Measurements from ENCODE around the gene INMT.
A peak's percentile ranks its signal among the peaks of the same experiment; 100 is the strongest.

INMT gene

DNA sequence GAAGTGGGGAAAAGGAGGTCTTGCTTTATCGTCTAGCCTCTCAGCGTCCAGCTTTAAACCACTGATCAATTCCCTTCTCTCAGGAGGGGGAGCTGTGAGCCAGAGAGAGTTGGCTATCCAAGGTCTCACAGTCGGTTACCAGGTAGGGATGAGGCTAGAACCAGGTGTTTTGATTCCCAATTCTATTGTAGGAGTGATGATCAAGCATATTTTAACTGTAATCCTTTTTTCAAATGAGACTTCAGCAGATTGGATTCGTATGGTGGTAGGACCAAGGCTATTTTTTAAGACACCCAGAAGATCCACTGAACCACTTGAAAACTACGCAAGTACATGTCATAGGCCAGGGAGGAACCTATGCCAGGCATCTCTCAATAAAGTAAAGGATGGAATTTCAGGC lies 27.6 kb downstream of the INMT start:
- no peak for DNase-seq (ENCODE audit: low read depth in 4 of 4, low spot score in 1 of 4)

DNA sequence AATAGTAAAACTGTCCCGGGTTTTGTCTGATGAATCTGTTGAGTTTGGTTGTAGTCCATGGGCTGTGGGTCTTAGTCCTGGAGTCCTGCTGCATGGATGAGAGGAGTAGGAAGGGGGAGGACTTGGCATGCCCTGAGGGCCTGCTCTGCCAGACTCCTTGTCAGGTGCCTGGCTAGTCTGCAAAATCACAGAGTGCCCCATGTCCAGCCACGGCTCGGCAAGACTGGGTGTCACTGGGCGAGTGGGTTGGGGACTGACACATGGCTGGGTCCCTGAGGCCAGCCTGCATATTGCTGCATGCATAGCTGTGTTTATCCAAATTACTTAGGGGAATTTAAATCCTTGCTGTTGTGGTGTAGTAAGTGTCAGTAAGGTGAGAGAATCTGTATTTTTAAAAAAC lies 29.0 kb downstream of the INMT start:
- DNase-seq (ENCODE audit: low read depth in 4 of 4, low spot score in 1 of 4), result no peak

DNA sequence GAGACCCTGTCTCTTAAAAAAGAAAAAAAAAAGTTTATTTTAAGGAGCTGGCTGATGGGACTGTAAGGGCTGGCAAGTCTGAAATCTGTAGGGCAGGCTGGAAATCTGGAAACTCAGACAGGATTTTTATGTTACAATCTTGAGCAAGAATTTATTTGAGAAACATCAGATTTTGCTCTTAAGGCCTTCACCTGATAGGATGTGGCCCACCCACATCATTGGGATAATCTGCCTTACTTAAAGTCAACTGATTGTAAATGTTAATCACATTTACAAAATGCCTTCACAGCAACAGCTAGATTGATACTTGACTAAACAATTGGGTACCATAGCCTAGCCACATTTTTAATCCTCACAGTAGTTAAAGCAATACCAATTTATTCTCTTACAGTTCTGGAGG lies 30.8 kb downstream of the INMT start:
- DNase-seq (ENCODE audit: low read depth in 4 of 4, low spot score in 1 of 4), result no peak

DNA sequence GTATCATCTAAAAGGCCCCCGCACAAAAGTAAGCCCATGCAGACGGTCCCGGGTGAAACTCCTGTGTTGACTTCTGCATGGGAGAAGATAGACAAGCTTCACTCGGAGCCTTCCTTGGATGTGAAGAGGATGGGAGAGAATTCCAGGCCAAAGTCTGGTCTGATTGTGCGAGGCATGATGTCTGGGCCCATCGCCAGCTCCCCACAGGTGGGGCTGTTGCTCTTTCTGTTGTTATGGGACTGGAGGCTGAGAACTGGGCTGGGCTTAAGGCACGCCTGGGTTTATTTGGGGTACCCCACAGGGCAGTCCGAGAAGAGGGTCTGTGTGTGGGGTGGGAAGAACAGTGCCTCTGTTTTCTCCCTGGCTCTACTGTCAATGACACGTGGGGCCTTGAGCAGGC lies 33.9 kb downstream of the INMT start:
- DNase-seq (ENCODE audit: low read depth in 4 of 4, low spot score in 1 of 4), result no peak

DNA sequence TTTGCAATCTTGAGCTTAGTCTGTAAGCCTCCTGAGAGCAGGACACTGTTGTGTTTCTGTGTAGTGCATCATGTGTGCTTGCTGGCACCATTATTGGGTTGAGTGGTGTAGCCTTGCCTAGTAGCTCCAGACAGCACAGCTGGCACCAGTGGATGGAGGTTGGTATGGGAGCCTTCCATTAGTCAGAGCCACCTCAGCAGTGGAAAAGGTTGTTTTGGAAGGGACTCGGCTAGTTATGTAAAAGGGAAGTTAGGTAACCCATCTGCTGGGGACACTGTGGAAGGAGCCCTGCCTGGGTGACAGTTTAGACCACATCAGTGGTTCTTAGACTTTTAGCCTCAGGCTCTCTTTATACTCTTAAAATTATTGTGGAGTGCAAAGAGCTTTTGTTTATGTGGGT lies 35.6 kb downstream of the INMT start:
- no peak for DNase-seq (ENCODE audit: low read depth in 4 of 4, low spot score in 1 of 4)

DNA sequence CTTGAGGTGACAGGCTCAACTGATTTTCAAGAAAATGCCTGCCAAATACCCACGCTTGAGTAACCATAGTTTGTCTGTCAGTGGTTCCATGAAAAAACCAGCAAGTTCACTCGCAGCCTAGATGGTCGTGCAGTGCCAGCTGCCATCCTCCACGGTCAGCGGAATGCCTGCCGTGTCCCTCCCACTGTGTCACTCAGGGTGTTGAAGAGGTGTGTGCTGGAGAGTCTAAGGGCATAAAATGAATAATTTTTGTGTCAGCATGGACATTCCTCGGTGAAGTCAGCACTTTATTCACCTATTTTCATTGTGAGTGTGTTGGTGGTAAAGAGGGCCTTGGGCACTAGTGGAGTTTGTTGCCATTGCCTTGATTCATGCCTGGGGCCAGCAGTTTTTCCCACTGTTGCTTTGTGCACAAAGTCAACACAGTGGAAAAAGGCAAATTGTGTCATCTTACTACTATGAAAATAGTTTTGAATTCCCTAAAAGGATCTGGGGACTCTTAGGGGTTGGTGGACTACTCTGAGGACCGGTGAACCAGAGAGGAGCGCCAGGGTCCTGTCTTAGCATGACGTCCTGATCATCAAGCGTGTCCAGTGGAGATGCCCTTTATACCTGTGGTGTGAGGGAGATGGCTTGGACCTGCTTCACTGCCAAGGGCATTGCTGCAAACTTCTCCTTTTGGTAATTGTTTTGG lies 36.9 kb downstream of the INMT start:
- DNase-seq (ENCODE audit: low read depth in 4 of 4, low spot score in 1 of 4), result no peak

DNA sequence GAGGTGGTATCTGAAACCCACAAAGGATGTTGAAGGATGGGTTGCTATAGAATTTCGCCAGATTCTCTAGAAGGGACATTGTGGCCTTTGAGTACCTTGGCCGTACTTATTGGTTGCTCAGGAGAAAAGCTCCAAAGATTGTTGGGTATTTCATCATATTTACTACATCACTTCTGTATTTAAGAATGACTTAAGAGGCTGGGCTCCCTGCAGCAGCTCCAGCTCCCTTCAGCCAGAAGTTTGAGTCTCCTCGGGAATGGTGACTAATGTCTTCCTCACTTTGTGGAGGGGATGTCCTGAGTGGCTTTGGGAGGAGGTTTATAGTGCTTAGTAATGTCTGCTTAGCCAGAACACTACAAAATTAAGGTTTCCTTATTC lies 37.4 kb downstream of the INMT start:
- DNase-seq (ENCODE audit: low read depth in 4 of 4, low spot score in 1 of 4), result no peak

DNA sequence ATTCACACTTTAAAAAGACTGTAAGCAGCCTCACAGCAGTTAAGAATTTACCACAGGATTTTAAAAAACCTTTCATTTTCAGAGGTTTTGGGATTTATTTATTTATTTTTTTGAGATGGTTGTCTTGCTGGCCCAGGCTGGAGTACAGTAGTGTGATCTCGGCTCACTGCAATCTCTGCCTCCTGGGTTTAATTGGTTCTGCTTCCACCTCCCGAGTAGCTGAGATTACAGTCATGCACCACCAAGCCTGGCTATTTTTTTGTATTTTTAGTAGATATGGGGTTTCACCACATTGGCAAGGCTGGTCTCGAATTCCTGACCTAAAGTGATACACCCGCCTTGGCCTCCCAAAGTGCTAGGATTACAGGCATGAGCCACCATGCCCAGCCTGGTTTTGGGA lies 38.4 kb downstream of the INMT start:
- DNase-seq (ENCODE audit: low read depth in 4 of 4, low spot score in 1 of 4), result no peak

DNA sequence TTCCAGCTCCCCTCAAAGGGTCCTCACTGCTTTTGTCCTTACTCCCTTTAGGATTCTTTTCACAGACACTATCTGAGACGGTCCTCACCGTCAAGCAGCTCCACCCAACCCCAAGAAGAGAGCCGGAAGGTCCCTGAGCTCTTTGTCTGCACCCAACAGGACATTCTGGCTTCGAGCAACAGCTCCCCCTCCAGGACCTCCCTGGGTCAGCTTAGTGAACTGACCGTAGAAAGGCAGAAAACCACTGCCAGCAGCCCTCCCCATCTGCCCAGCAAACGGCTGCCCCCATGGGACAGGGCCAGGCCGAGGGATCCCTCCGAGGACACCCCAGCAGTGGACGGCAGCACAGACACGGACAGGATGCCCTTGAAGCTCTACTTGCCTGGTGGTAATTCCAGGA lies 39.2 kb downstream of the INMT start:
- DNase-seq (ENCODE audit: low read depth in 4 of 4, low spot score in 1 of 4), result no peak

DNA sequence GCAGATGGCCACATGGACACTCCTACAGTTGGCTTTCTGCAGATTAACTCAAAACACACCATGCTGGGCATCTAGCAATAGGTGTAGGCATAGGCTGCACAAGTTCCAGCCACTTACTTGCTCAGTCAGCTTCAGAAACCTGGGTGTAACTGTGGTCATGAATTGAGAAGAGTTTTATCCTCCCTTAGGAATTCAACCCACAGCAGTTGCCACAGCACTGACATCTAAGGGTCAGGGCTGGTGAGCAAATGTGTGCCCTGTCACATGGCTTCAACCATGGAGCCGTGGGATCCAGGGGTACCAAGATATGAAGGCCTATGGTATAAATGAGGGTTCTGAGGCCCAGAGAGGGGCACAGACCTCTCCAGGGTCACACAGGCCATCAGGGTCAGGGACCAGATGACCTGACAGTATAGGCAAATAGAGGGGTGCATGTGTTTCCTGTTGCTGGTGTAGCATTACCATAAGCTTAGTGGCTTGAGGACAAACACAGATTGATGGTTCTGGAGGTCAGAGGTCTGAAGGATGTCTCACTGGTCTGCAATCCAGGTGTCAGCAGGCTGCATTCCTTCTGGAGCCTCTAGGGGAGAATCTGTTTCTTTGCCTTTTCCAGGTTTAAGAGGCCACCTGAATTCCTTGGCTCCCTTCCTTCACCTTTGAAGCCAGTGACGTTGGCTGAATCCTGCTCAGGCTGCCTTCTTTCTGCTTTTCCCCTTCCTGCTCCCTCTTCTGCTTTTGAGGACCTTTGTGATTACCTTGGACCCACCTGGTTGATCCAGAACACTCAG lies 43.4 kb downstream of the INMT start:
- DNase-seq (ENCODE audit: low read depth in 4 of 4, low spot score in 1 of 4), result no peak

DNA sequence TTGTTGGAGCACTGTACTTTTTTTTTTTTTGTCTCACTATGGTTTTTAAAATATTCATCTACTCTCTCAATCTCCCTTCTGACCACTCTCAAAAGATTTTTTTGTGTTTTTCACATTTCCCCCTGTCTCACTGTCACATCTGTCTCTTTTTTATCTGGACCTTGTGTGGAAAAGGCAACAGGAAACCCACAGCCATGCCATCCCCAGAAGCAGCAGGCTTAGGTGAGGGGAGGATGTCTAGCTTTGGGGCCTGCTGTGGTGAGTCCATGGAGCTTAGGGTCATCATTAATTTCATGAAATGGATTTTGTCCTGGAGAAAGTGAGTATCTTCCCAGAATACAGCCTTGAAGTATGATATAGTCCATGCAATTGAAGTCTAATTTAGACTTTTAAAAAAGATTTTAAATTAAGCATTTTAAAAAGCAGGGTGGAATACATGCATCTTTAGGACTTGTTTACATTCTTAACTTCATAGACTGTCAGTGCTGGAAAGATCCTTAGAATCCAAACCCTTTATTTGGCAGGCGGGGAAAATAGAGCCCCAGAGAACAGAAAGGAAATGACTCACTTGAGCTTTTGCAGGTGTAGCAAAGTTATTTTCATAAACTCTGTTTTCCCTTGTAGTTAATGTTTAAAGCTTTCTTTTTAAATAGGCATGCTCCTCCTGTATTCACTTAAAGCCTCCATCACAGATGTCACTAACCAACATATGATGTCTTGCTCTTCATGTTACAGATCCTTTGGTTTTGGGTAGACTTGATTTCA lies 44.4 kb downstream of the INMT start:
- no peak for DNase-seq (ENCODE audit: low read depth in 4 of 4, low spot score in 1 of 4)

DNA sequence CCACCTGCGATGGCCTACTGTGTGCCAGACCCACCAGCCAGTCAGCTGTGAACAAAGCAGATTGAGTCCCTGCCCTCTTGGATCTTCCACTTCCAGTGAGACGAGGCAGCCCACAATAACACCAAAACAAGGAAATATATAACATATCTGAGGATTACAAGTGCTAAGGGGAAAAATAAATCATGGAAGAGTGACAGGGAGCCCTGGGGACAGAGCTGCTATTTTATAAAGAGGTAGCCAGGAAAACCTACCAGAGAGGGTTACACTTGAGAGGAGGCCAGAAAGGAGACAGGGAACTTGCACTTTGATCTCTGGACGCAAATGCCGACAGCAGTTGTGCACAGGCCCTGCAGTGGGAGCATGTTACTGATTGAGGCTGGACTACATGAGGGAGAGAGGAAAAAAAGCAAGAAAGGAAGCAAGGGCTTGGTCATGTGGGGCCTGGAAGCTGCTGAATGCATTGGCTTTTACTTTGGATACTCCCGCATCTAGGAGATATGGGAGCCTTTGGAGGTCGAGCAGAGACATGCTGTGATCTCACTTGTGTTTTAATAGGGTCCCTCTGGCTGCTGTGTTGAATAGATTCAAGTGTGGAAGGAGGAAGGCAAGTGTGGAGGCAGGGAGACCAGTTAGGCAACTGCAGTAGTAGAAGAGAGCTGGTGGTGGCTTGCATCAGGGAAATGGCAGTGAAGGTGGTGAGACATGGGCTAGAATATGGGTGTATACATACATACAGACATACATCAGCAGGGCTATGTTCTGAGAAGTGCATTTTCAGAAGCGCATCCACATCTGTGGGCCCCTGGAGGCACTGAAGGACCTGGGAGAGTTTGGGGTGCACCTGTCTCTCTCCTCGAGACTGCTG lies 45.5 kb downstream of the INMT start:
- no peak for DNase-seq (ENCODE audit: low read depth in 4 of 4, low spot score in 1 of 4)

DNA sequence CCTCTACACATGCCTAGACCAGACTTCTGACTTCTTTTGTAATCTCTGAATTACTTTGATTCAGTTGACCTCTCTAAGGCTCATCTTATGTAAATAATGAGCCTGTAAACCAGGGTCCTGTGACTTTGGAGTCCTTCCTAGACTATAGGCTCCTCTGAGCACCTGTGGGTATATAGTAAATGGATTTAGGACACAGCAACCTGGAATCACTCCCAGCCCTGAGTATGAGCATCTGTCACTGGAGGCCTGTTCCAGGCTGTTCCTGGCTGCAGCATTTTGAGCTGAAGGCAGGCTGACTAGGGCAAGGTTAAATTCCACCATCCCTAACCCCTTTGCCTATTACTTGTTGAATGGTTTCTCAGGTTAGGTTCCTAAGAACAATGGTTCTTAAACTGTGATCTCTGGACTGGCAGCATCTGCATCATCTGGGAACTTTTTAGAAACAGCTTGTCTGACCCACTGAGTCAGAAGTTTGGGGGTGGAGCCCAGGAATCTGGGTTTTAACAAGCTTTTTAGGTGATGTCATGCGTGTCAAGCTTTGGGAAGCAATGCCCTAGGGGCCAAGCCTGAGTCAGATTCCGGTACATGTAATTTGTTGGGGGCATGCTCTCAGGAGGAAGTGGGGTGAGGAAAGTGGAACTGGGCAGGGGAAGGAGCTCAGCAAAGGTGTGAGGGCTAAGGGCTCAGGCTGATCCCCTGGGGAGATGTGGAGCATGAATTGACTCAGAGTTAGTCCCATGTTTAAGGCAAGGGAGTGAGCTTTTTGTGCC lies 47.5 kb downstream of the INMT start:
- DNase-seq (ENCODE audit: low read depth in 4 of 4, low spot score in 1 of 4), result no peak

DNA sequence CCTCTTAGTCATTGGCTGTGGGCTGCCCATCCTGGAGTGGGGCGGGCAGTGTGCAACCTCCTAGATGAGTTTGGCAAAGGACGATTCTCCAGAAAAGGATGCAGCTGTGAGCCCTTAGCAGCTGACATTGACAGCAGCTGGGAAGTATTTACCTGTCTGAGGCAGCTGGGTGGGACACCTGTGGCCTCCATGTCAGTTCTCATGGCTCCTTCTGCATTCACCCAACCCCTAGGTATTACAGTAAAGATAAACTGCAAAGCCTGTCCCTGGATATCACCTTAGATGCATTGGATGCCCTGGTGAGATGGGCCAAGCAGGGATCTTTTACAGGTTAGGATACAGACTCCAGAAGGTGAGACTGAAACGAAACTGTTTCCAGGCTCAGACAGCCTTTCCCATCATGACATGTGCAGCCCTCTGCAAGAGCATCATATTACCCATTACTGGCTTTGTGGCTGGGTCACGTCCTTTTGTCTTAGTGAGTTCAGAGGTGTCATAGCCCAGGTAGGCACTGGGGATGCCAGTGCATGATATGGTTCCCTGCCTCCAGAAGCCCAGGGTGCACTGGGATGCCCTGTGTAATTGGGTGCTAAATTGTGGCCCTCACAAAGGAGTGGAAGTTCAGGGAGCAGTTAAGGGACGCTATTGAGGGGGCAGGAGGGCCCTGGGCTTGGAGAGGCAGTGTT lies 48.2 kb downstream of the INMT start:
- no peak for DNase-seq (ENCODE audit: low read depth in 4 of 4, low spot score in 1 of 4)

DNA sequence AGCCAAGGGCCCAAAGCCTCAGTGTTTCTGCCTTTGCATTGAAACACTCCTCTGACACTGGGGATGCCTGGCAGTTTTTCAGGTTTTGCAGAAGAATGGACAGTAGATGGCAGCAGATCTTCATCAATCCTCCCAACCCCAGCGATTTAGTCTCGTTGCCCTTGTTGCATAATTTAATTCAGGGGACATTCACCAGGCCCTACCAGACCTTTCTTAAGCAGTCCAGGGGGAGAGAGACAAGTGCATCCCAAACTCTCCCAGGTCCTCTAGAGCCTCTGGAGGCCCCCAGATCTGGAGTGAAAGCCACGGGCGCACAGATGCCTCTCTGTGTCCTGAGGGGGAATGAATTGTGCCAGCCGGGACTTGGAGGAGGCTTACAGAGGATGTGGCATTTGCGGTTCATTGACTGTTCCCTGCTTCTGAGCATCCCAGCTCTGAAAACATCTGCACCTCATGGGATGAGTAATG lies 48.9 kb downstream of the INMT start:
- DNase-seq (ENCODE audit: low read depth in 4 of 4, low spot score in 1 of 4), result peak in 1 of 4 experiments; percentile 1

DNA sequence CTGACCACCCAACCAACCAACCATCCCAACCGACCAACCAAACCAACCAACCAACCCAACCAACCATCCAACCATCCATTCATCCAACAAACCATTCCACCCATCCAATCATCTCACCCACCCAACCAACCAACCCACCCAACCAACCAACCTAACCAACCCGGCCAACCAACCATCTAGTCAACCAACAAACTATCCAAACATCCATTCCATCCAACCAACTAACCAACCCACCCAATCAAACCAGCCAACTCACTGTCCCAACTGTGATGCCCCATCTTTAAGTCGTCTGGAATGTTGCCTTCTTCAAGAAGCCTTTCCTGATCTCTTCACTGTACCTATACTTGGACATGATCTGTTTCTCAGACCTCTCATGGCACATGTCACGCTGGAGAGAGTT lies 50.9 kb downstream of the INMT start:
- no peak for DNase-seq (ENCODE audit: low read depth in 4 of 4, low spot score in 1 of 4)

DNA sequence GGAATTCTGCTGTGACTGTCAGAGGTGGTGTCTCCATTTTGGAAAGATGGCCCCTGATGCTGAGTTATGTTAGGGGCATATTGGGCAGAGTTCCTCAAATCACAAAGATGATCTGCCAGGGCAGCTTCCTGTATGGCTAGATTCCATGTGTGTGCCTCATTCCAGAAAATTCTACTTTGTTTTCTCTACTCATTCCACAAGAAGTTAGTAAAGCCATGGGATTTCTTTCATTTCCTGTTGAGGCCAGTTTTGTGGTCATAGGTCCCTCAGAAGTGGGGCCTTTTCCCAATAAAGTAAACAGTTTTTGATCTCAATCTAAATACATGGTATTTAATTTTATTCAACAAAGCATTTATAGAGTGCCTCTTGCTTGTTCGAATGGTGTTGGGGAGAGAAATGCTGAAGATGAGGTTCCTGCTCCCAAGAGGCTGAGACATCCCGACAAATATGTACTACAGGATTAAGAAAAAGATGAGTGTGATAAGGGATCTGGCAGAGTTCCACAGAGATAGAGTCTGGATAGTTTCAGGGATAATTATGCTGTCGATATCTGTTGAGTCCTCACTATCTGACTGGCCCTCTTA lies 52.2 kb downstream of the INMT start:
- no peak for DNase-seq (ENCODE audit: low read depth in 4 of 4, low spot score in 1 of 4)

DNA sequence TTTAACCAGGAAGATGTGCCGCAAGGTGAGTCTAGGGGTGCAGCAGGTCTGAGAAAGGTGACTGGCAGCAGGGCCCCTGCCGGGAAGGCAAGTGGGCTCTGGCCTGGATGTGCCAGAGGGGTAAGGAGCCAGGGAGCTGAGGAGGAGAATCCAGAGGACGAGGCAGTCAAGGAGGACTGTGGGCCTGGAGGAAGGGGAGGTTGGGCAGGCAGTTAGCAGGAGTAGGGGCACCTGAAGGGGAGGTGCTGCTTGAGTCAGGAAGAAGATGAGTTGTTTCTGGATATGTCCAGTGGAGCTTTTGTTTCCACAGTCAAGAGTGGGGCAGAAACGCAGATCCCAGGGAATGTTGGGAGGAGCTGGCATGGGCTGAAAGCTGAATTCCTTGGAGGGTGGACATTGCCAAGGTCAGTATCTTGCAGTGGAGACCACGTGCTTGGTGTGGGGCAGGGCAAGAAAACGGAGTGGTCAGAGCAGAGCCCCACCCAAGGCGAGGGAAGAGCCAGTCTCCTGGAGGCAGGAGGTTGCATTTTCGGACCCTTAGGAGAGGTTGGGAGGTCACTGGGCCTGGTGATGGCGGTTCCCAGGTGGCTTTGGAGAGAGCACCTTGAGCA lies 53.3 kb downstream of the INMT start:
- no peak for DNase-seq (ENCODE audit: low read depth in 4 of 4, low spot score in 1 of 4)

DNA sequence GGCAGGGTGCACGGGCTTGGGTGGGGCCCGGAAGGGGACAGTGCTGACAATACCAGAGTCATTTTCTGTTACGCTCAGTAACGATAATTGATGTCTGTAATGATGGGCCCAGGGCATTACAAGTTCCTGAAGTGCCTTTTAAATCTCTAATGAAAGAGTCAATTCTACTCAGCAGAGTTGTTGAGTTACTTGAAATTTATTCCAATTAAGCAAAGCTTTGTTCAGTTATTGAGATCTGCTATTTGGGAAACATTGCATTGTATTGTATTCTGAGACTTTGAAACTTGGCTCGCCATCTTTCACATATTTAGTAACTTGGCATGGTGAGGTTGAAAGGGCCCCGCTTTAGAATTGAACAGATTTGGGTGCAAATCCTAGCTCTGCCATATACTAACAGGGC lies 54.0 kb downstream of the INMT start:
- DNase-seq (ENCODE audit: low read depth in 4 of 4, low spot score in 1 of 4), result no peak
